Osteoblast (primary cell): ENCODE data around the gene SIRPB1. TPM values are rescaled to one million over a fixed set of nuclear protein-coding genes. Genes with fewer than 3 reads are reported as not detected.

Experiments
- DNase-seq: peaks from one replicate; pipeline ENCODE4 v3.0.0; 2011; ENCODE audit warnings: low spot score, mixed read lengths; ENCODE audit not compliant: insufficient read length; ENCODE audit errors: missing footprints
- H2AFZ ChIP-seq: 2 replicates; pipeline ENCODE4 v1.6.0; 2011; ENCODE audit warnings: mild to moderate bottlenecking, low read length
- H3K27ac ChIP-seq: 2 replicates; pipeline ENCODE4 v1.5.1; 2011; ENCODE audit warnings: mild to moderate bottlenecking, low read depth, low read length, moderate library complexity
- H3K27me3 ChIP-seq: 2 replicates; pipeline ENCODE4 v1.6.0; 2012; ENCODE audit warnings: mild to moderate bottlenecking, control low read depth, inconsistent platforms, low read length, moderate library complexity; ENCODE audit not compliant: insufficient read depth
- H3K36me3 ChIP-seq: 2 replicates; pipeline ENCODE4 v1.5.1; 2011; ENCODE audit warnings: mild to moderate bottlenecking, low read length, control low read depth, moderate library complexity; ENCODE audit not compliant: insufficient read depth
- H3K4me1 ChIP-seq: 2 replicates; pipeline ENCODE4 v1.5.1; 2011; ENCODE audit warnings: mild to moderate bottlenecking, low read length, control low read depth, moderate library complexity; ENCODE audit not compliant: insufficient read depth
- H3K4me2 ChIP-seq: 2 replicates; pipeline ENCODE4 v1.6.0; 2011; ENCODE audit warnings: mild to moderate bottlenecking, low read length; ENCODE audit not compliant: insufficient read depth
- H3K4me3 ChIP-seq: fragments of 200-600 bp; sonication (generic); 3 replicates; pipeline ENCODE4 v1.5.1; 2012; ENCODE audit warnings: mild to moderate bottlenecking, low read length, inconsistent platforms; ENCODE audit not compliant: insufficient read depth
- H3K79me2 ChIP-seq: 2 replicates; pipeline ENCODE4 v1.6.0; 2012; ENCODE audit warnings: mild to moderate bottlenecking, low read length, control low read depth, inconsistent platforms; ENCODE audit not compliant: insufficient read depth
- H3K9me3 ChIP-seq: 2 replicates; pipeline ENCODE4 v1.5.1; 2011; ENCODE audit warnings: low read depth, low read length, control low read depth
- H4K20me1 ChIP-seq: 2 replicates; pipeline ENCODE4 v1.6.0; 2012; ENCODE audit warnings: mild to moderate bottlenecking, low read length, control low read depth; ENCODE audit not compliant: insufficient read depth
- total RNA-seq: library from RNA; depleted of rRNA; stranded (reverse); fragments of >200 nt; gene quantifications from 2 replicates; pipeline ENCODE4 v1.2.3, GENCODE V29; 2012
- TF ChIP-seq, protein P1 (sequence below): IDR thresholded peaks from 2 replicates; pipeline ENCODE4 v1.5.1; 2011; ENCODE audit warnings: mild to moderate bottlenecking, low read depth, low read length, moderate library complexity; ENCODE audit errors: extremely low read depth

Gene SIRPB1
- total RNA-seq, 1 donor, result 0.72 TPM

DNA sequence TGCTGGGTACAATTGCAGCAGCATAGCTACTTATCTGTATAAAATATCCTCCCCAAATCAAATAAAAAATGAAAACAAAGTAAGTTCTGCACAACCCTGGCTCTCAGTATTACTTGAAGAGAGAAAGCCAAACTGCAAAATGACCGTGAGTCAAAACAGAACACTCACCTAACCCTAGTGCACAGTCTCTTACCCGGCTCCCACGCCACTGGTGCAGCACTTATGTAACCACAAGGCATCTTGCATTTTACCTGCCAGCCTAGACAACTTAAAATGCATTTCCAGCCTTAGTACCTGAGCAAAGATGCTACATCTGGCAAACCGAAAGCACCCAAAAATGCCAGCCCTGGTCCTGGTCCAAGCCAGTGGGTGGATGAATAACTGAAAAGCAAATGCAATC is 12.4 kb upstream of the SIRPB1 start:
- Histone ChIP-seq H3K27me3 (peaks cover 12% of the 10 kb centered on the region), H2AFZ (no peak overlapping the region), H3K4me3 (no peak overlapping the region), H4K20me1 (no peaks in the 10 kb centered on the region), H3K36me3 (no peaks in the 10 kb centered on the region), H3K4me2 (no peak overlapping the region), H3K4me1 (no peaks in the 10 kb centered on the region), H3K27ac (no peak overlapping the region), H3K9me3 (no peaks in the 10 kb centered on the region), H3K79me2 (no peaks in the 10 kb centered on the region)
- TF ChIP-seq, protein P1, sequence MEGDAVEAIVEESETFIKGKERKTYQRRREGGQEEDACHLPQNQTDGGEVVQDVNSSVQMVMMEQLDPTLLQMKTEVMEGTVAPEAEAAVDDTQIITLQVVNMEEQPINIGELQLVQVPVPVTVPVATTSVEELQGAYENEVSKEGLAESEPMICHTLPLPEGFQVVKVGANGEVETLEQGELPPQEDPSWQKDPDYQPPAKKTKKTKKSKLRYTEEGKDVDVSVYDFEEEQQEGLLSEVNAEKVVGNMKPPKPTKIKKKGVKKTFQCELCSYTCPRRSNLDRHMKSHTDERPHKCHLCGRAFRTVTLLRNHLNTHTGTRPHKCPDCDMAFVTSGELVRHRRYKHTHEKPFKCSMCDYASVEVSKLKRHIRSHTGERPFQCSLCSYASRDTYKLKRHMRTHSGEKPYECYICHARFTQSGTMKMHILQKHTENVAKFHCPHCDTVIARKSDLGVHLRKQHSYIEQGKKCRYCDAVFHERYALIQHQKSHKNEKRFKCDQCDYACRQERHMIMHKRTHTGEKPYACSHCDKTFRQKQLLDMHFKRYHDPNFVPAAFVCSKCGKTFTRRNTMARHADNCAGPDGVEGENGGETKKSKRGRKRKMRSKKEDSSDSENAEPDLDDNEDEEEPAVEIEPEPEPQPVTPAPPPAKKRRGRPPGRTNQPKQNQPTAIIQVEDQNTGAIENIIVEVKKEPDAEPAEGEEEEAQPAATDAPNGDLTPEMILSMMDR, result no peak
- DNase-seq, result no peak

DNA sequence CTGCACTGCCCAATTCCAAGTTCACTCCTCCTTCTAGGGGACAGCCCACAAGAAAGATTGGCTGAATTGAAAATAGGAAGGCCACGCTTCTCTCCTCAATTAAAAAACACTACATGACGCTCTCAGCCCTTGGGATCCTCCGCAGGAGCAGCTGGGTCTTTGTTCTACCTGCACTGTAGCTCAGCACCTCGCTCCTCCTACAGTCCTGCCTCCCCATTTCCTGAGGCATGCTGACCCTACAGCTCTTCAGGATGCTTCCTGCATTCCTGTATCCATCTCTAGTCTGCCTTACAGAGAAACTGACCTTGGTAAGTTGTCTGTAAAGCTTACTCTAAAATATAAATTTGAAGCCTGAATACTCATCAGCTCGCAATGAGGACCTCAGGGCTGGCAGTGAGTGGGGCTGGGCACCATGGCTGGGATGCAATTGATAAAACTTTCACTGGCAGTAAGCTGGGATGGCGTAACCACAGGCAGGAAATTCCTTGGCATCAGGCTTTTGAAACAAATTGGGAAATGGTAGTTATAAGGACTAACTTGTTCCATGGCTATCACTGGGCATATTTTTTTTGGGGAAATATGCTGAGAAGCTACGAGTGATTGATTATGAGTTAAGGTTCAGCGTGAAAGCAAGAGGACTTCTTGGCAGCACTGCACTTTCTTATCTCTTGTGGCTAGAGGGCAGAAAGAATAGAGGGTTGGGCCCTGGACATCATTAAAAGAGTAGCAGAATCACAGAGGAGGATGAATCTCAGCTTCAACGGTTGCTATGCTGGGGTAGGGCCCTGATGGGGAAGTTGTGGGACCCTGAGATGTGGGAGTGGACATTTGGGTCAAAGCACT is 11.7 kb upstream of the SIRPB1 start:
- no peaks in the 10 kb centered on the region for H3K36me3 ChIP-seq
- TF ChIP-seq, protein P1, result no peak
- peak; percentile 17 for DNase-seq
- H2AFZ ChIP-seq, result no peak overlapping the region
- peaks cover 12% of the 10 kb centered on the region for H3K27me3 ChIP-seq
- no peak overlapping the region for H3K4me3 ChIP-seq
- H3K4me2 ChIP-seq, result no peak overlapping the region
- no peaks in the 10 kb centered on the region for H3K9me3 ChIP-seq
- H4K20me1 ChIP-seq, result no peaks in the 10 kb centered on the region
- H3K4me1 ChIP-seq, result no peaks in the 10 kb centered on the region
- H3K79me2 ChIP-seq, result no peaks in the 10 kb centered on the region
- H3K27ac ChIP-seq, result no peak overlapping the region

DNA sequence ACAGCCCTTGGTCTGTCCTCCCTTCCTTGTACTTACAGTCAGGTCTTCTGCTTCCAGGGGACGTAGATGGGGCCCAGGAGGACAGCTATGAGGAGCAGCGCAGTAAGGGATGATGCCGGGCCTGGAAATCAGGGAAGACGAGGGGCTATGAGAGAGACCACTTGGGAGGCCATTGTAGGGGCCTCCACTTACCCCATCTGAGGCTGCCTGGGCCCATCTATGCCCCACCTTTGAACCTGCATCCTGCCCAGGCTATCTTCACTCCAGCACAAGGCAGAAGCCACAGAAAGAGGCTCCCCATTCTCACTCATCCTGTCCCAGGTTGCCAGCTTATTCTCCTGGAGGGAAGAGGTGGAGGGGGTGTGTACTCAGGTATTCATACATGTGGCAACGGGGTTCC is 10.4 kb upstream of the SIRPB1 start:
- Histone ChIP-seq H3K36me3 (no peaks in the 10 kb centered on the region), H4K20me1 (no peaks in the 10 kb centered on the region), H3K4me2 (no peak overlapping the region), H3K9me3 (no peaks in the 10 kb centered on the region), H3K4me3 (no peak overlapping the region), H3K4me1 (no peaks in the 10 kb centered on the region), H3K27me3 (peaks cover 16% of the 10 kb centered on the region), H3K27ac (no peak overlapping the region), H3K79me2 (no peaks in the 10 kb centered on the region), H2AFZ (no peak overlapping the region)
- no peak for DNase-seq
- TF ChIP-seq, protein P1, result no peak

DNA sequence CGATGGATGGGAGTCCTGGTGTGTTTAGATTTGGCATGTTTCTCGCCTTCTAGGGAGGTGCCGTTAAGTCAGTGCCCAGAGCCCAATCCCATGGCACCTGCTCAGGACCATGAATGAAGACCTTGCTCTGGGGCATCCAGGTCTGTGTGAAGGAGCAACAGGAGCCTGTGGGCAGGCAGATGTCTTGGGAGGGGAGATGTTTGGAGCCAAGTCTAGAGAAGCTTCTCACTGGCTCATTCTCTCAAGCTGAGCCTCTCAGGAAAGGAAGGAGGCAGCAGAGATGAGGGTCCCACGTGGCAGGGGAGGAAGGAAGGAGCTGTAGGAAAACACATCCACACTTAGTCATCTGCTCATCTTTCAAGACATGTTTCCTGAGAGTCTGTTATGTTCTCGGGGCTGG is 9.5 kb upstream of the SIRPB1 start:
- no peaks in the 10 kb centered on the region for H3K79me2 ChIP-seq
- H3K36me3 ChIP-seq, result no peaks in the 10 kb centered on the region
- H4K20me1 ChIP-seq, result no peaks in the 10 kb centered on the region
- peaks cover 18% of the 10 kb centered on the region for H3K27me3 ChIP-seq
- H3K4me2 ChIP-seq, result no peak overlapping the region
- TF ChIP-seq, protein P1, result no peak
- DNase-seq, result peak; percentile 0
- H3K27ac ChIP-seq, result no peak overlapping the region
- no peak overlapping the region for H2AFZ ChIP-seq
- H3K4me1 ChIP-seq, result no peaks in the 10 kb centered on the region
- no peaks in the 10 kb centered on the region for H3K9me3 ChIP-seq
- H3K4me3 ChIP-seq, result no peak overlapping the region
